PC-9 (cell line): ENCODE measurements around the gene SPG11.

Experiments used
- EZH2 ChIP-seq: fragments of 200-600 bp; sonication (generic); IDR thresholded peaks from 2 replicates; pipeline ENCODE4 v1.8.0; 2017; ENCODE audit warnings: antibody characterized with exemption, low read depth
- TF ChIP-seq, protein P1 (sequence below): fragments of 200-600 bp; sonication (generic); conservative IDR thresholded peaks from 2 replicates; pipeline ENCODE4 v1.6.1; 2017; ENCODE audit warnings: mixed run types, antibody characterized with exemption, mild to moderate bottlenecking, moderate library complexity

DNA sequence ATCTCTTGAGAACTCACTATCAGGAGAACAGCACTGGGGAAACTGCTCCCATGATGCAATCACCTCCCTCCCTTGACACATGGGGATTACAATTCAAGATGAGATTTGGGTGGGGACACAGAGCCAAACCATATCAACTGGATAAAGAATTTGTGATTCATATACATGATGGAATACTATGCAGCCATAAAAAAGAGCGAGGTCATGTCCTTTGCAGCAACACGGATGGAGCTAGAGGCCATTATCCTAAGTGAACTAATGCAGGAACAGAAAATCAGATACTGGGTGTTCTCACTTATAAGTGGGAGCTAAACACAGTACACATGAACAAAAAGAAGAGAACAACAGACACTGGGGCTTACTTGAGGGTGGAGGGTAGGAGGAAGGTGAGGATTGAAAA lies 17.0 kb downstream of the SPG11 start:
- no peak for TF ChIP-seq EZH2
- TF ChIP-seq, protein P1, sequence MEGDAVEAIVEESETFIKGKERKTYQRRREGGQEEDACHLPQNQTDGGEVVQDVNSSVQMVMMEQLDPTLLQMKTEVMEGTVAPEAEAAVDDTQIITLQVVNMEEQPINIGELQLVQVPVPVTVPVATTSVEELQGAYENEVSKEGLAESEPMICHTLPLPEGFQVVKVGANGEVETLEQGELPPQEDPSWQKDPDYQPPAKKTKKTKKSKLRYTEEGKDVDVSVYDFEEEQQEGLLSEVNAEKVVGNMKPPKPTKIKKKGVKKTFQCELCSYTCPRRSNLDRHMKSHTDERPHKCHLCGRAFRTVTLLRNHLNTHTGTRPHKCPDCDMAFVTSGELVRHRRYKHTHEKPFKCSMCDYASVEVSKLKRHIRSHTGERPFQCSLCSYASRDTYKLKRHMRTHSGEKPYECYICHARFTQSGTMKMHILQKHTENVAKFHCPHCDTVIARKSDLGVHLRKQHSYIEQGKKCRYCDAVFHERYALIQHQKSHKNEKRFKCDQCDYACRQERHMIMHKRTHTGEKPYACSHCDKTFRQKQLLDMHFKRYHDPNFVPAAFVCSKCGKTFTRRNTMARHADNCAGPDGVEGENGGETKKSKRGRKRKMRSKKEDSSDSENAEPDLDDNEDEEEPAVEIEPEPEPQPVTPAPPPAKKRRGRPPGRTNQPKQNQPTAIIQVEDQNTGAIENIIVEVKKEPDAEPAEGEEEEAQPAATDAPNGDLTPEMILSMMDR = no peak
